ENCODE data around the gene XPR1.
"Not testable (repeated sequence)": the region's sequence is repeated elsewhere in the genome, so short reads cannot be mapped to it uniquely, and the experiment has no call there.

Gene XPR1

GRCh38 chr1:180839547-180839946, 207.7 kb downstream of the XPR1 start:
- DNase-seq (ENCODE audit: low read depth, low spot score): no peak

- DNase-seq (ENCODE audit: low read depth, low spot score): no peak
Observed at GRCh38 chr1:180841415-180841814, 209.6 kb downstream of the XPR1 start.

- no peak for DNase-seq (ENCODE audit: low read depth, low spot score)
Observed at GRCh38 chr1:180842052-180842451, 210.2 kb downstream of the XPR1 start.

GRCh38 chr1:180842491-180843275, 210.9 kb downstream of the XPR1 start:
- no peak for DNase-seq (ENCODE audit: low read depth, low spot score)

- no peak for DNase-seq (ENCODE audit: low read depth, low spot score)
Observed at GRCh38 chr1:180845352-180845751, 213.5 kb downstream of the XPR1 start.

- DNase-seq (ENCODE audit: low read depth, low spot score): no peak
Observed at GRCh38 chr1:180848191-180848590, 216.4 kb downstream of the XPR1 start.

GRCh38 chr1:180849031-180849775, 217.4 kb downstream of the XPR1 start:
- DNase-seq (ENCODE audit: low read depth, low spot score): no peak

- no peak for DNase-seq (ENCODE audit: low read depth, low spot score)
Observed at GRCh38 chr1:180851995-180852887, 220.4 kb downstream of the XPR1 start.

GRCh38 chr1:180854001-180854400, 222.2 kb downstream of the XPR1 start:
- no peak for DNase-seq (ENCODE audit: low read depth, low spot score)

- no peak for DNase-seq (ENCODE audit: low read depth, low spot score)
Observed at GRCh38 chr1:180854456-180854855, 222.6 kb downstream of the XPR1 start.

- DNase-seq (ENCODE audit: low read depth, low spot score): not testable (repeated sequence)
Observed at GRCh38 chr1:180857947-180858725, 226.3 kb downstream of the XPR1 start.

- DNase-seq (ENCODE audit: low read depth, low spot score): no peak
Observed at GRCh38 chr1:180859306-180859705, 227.5 kb downstream of the XPR1 start.

GRCh38 chr1:180860535-180860934, 228.7 kb downstream of the XPR1 start:
- DNase-seq (ENCODE audit: low read depth, low spot score): no peak

- DNase-seq (ENCODE audit: low read depth, low spot score): no peak
Observed at GRCh38 chr1:180862305-180862704, 230.5 kb downstream of the XPR1 start.

GRCh38 chr1:180863158-180863775, 231.4 kb downstream of the XPR1 start:
- no peak for DNase-seq (ENCODE audit: low read depth, low spot score)

- DNase-seq (ENCODE audit: low read depth, low spot score): no peak
Observed at GRCh38 chr1:180881806-180882509, 250.1 kb downstream of the XPR1 start.

GRCh38 chr1:180884588-180885300, 252.9 kb downstream of the XPR1 start:
- DNase-seq (ENCODE audit: low read depth, low spot score): no peak

GRCh38 chr1:180886338-180886737, 254.5 kb downstream of the XPR1 start:
- DNase-seq (ENCODE audit: low read depth, low spot score): no peak

GRCh38 chr1:180887841-180888240, 256.0 kb downstream of the XPR1 start:
- no peak for DNase-seq (ENCODE audit: low read depth, low spot score)

Data from iPS DF 19.7 (cell line).